ENCODE data around the gene RANBP2.

RANBP2 gene

GRCh38 chr2:108806371-108807113 lies 87.3 kb downstream of the RANBP2 start:
- TF ChIP-seq, protein P1, sequence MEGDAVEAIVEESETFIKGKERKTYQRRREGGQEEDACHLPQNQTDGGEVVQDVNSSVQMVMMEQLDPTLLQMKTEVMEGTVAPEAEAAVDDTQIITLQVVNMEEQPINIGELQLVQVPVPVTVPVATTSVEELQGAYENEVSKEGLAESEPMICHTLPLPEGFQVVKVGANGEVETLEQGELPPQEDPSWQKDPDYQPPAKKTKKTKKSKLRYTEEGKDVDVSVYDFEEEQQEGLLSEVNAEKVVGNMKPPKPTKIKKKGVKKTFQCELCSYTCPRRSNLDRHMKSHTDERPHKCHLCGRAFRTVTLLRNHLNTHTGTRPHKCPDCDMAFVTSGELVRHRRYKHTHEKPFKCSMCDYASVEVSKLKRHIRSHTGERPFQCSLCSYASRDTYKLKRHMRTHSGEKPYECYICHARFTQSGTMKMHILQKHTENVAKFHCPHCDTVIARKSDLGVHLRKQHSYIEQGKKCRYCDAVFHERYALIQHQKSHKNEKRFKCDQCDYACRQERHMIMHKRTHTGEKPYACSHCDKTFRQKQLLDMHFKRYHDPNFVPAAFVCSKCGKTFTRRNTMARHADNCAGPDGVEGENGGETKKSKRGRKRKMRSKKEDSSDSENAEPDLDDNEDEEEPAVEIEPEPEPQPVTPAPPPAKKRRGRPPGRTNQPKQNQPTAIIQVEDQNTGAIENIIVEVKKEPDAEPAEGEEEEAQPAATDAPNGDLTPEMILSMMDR (IDR thresholded peaks at IDR 0.05; ENCODE audit: insufficient read depth, missing control alignments), result no peak
- FAIRE-seq (peak; percentile 25), DNase-seq (ENCODE audit: insufficient read length, low spot score) (no peak)

DNA sequence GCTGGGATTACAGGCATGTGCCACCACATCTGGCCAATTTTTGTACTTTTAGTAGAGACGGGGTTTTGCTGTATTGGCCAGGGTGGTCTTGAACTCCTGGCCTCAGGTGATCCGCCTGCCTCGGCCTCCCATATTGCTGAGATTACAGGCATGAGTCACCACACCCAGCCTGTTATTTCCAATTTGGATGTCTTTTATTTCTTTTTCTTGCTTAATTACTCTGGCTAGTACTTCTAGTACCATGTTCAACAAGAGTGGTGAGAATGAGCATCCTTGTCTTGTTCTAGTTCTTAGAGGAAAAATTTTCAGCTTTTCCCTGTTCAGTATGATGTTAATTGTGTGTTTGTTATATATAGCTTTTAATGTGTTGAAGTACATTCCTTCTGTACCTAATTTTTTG lies 90.7 kb downstream of the RANBP2 start:
- DNase-seq (ENCODE audit: insufficient read length, low spot score) (no peak), FAIRE-seq (no peak)
- TF ChIP-seq, protein P1 (IDR thresholded peaks at IDR 0.05; ENCODE audit: insufficient read depth, missing control alignments), result no peak

GRCh38 chr2:108810993-108811957 lies 92.0 kb downstream of the RANBP2 start:
- no peak for FAIRE-seq
- TF ChIP-seq, protein P1 (IDR thresholded peaks at IDR 0.05; ENCODE audit: insufficient read depth, missing control alignments), result no peak
- DNase-seq (ENCODE audit: insufficient read length, low spot score), result no peak

DNA sequence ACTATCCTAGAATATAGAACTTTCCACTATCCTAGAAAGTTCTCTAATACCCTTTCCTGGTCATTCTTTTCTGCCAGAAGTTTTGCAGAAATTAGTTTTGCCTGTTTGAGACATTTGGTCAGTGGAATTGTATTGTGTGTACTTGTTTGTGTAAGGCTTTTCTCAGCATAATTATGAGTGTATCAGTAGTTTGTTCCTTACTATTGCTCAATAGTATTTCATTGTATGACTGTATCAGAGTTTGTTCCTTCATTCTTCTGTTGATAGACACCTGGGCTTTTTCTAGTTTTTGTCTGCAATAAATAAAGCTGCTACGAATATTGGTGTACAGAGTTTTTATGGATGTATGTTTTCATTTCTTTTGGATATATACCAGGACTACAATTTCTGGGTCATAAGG lies 94.5 kb downstream of the RANBP2 start:
- TF ChIP-seq, protein P1 (IDR thresholded peaks at IDR 0.05; ENCODE audit: insufficient read depth, missing control alignments), result no peak
- DNase-seq (ENCODE audit: insufficient read length, low spot score), result no peak
- peak; percentile 38 for FAIRE-seq

- FAIRE-seq (no peak), DNase-seq (ENCODE audit: insufficient read length, low spot score) (no peak)
- TF ChIP-seq, protein P1 (IDR thresholded peaks at IDR 0.05; ENCODE audit: insufficient read depth, missing control alignments), result no peak
These were observed 101.2 kb downstream of the RANBP2 start for GRCh38 chr2:108820482-108820881.

DNA sequence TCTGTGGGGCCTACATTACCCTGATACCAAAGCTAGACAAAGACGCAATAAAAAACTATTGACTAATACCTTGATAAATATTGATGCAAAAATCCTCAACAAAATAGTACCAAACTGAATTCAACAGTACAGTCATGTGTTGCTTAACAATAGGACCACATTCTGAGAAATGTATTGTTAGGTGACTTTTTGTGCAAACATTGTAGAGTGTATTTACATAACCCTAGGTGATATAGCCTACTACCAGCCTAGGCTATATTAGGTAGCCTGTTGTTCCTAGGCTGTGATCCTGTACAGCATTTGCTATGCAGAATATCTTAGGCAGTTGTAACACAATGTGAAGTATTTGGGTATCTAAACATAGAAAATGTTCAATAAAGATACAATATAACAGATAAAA lies 104.0 kb downstream of the RANBP2 start:
- DNase-seq (ENCODE audit: insufficient read length, low spot score), result no peak
- FAIRE-seq, result no peak
- TF ChIP-seq, protein P1 (IDR thresholded peaks at IDR 0.05; ENCODE audit: insufficient read depth, missing control alignments), result no peak
